ENCODE data around the gene RASSF5.

DNA sequence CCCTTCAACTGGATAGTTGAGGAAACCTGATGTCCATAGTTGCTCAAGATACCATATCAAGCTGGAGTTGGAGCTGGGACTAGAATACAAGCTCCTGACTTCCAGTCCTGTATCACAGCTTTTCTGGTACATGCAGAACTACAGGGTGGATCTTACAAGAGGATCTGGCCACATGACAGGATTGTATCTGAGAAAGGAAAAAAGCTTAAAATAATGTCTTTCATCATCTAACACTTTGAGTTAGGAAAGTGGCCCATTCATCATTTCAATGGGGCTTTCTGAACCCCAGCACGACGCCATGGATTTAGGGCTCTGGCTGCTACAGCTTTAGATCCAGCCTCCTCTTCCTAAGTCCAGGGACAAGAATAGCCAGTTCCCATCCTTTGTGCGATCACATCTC, 46.9 kb downstream of the RASSF5 start:
- TF ChIP-seq, protein P1, sequence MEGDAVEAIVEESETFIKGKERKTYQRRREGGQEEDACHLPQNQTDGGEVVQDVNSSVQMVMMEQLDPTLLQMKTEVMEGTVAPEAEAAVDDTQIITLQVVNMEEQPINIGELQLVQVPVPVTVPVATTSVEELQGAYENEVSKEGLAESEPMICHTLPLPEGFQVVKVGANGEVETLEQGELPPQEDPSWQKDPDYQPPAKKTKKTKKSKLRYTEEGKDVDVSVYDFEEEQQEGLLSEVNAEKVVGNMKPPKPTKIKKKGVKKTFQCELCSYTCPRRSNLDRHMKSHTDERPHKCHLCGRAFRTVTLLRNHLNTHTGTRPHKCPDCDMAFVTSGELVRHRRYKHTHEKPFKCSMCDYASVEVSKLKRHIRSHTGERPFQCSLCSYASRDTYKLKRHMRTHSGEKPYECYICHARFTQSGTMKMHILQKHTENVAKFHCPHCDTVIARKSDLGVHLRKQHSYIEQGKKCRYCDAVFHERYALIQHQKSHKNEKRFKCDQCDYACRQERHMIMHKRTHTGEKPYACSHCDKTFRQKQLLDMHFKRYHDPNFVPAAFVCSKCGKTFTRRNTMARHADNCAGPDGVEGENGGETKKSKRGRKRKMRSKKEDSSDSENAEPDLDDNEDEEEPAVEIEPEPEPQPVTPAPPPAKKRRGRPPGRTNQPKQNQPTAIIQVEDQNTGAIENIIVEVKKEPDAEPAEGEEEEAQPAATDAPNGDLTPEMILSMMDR (IDR thresholded peaks at IDR 0.05; ENCODE audit: low read length) = no peak
- no peak for TF ChIP-seq EZH2 (optimal IDR thresholded peaks at IDR 0.05; ENCODE audit: low read depth, low read length)
- TF ChIP-seq EZH2phosphoT487 (IDR thresholded peaks at IDR 0.05; ENCODE audit: low read length) = no peak

Data from MM.1S (cell line).